ENCODE measurements around the gene CUL9.

The CUL9 gene

GRCh38 chr6:43231053-43231452, 49.1 kb downstream of the CUL9 start:
- DNase-seq: no peak

GRCh38 chr6:43231735-43232450, 49.9 kb downstream of the CUL9 start:
- DNase-seq: no peak

- DNase-seq: no peak
Observed at GRCh38 chr6:43235841-43236240, 53.8 kb downstream of the CUL9 start.

GRCh38 chr6:43239054-43239453, 57.1 kb downstream of the CUL9 start:
- no peak for DNase-seq

- DNase-seq: no peak
Observed at GRCh38 chr6:43240950-43241349, 59.0 kb downstream of the CUL9 start.

GRCh38 chr6:43241446-43241845, 59.5 kb downstream of the CUL9 start:
- no peak for DNase-seq

- DNase-seq: no peak
Observed at GRCh38 chr6:43242908-43243663, 61.1 kb downstream of the CUL9 start, which contains the start of gene TTBK1. Gene TTBK1 (plus strand): TSS chr6:43243481. CDS start chr6:43246661, 3,180 bp downstream.

GRCh38 chr6:43243664-43244321, 61.8 kb downstream of the CUL9 start:
- no peak for DNase-seq

GRCh38 chr6:43246301-43247113, 64.5 kb downstream of the CUL9 start:
- DNase-seq: no peak

GRCh38 chr6:43247114-43247999, 65.4 kb downstream of the CUL9 start:
- peak; percentile 81 to 83 for DNase-seq

- no peak for DNase-seq
Observed at GRCh38 chr6:43248101-43248500, 66.1 kb downstream of the CUL9 start.

- no peak for DNase-seq
Observed at GRCh38 chr6:43248791-43249190, 66.8 kb downstream of the CUL9 start.

GRCh38 chr6:43250992-43251373, 69.0 kb downstream of the CUL9 start:
- no peak for DNase-seq

GRCh38 chr6:43253401-43253800, 71.4 kb downstream of the CUL9 start:
- no peak for DNase-seq

GRCh38 chr6:43254138-43254817, 72.3 kb downstream of the CUL9 start:
- DNase-seq: peak in 1 of 2 experiments; percentile 26

GRCh38 chr6:43254846-43255245, 72.8 kb downstream of the CUL9 start:
- no peak for DNase-seq

- DNase-seq: no peak
Observed at GRCh38 chr6:43255408-43256054, 73.5 kb downstream of the CUL9 start.

- DNase-seq: no peak
Observed at GRCh38 chr6:43256670-43257366, 74.8 kb downstream of the CUL9 start.

GRCh38 chr6:43257367-43258145, 75.6 kb downstream of the CUL9 start:
- no peak for DNase-seq
